Fibroblast of gingiva (primary cell): ENCODE measurements around the gene TRABD2B.

Experiments used
- DNase-seq: peaks from one replicate; pipeline ENCODE4 v3.0.0-alpha.2; 2011; ENCODE audit warnings: low read depth

The TRABD2B gene

DNA sequence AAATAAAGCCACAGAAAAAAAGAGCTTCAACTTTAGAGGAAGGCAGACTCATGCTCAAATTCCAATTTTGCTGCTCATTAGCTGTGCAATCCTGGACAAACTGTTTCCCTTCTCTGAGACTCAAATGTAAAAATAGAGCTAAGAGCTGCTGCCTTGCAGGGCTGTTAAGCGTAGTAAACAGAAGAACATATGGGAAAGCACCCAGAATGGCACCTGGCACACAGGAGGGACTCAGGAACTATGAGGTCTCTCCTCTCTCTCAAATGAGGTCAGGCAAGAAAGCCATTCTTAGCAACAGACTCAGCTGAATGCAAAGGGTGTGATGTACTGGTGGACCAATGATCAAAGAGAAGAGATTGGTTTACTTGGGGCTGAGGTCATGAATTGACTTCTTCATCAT lies 61.3 kb downstream of the TRABD2B start:
- DNase-seq: no peak

DNA sequence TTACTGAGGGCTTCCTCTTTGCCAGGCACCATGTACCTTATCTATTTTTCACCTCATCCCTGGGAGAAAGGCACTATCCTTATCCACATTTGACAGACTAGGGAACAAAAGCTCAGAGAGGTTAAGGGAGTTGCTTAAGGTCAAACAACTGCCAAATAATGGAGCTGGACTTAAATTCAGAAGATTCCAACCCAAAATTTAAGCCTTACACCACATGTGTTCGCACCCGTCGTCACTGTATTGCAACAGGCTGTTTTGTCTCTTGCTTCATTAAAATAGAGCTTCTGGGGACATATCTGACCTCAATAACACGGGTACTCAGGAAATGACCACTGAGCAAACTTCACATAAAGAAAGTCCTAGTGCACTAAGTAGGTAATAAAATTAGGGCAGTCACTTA lies 62.0 kb downstream of the TRABD2B start:
- peak; percentile 41 for DNase-seq

DNA sequence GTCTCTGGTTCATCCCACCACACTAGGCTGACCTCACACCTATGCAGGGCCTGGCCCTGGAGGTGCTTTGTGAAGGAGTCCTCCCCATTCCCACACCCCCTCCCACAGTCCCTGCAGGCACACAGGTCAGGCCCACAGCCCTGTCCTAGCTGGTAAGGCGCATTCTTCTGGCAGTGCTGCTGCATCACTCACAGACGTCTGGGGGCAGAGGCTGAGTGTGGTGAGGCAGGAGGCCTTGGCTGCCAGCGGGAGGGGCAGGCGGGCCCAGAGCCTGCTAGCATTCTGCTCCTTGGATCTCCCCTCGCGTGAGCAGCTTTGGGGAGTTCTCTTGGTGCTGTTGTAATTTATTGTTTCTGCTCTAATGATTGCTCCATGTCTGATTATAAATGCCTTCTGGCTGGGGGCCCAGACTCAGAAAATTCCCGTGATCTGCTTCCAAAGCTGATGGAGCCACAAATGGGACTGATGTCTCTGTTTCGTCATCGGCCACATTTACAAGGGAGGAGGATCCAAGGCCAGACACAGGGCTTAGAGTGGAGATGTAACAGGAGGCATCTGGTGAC lies 62.9 kb downstream of the TRABD2B start:
- DNase-seq: peak; percentile 89

DNA sequence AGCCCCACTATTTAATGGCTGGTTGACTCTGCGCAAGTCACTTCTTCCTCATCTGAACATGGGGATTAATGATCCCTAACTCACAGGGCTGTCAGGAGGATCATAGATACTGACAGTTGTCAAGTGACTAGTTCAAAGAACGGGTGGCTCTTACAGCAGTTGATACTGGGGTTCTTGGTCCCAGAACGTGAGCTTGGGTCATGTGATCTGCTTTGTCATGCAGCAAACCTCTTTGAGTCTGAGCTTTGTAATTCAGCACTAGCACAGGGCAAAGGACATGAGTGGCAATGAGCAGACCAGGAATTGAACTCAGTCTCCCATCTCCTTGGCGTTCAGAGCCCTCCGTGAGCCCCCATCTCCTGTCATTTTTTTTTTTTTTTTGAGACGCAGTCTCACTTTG lies 64.4 kb downstream of the TRABD2B start:
- DNase-seq: no peak

DNA sequence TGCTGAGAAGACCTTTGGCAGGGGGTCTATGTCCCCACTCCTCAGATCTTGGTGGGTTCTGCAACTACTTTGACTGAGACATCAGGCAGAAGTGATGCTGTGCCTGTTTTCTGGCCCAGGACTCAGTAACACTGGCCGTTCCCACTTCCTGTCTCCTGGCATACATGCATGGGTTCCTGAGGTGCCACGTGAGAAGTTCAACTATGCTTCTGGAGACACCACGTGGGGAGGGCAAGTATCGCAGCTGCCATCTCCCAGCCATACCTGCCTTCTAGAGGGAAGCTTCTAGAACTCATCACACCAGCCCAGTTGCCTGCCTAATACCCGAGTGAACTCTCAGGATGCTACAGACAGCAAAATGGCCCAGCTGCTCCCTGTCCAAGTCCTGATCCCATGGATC lies 65.8 kb downstream of the TRABD2B start:
- no peak for DNase-seq

DNA sequence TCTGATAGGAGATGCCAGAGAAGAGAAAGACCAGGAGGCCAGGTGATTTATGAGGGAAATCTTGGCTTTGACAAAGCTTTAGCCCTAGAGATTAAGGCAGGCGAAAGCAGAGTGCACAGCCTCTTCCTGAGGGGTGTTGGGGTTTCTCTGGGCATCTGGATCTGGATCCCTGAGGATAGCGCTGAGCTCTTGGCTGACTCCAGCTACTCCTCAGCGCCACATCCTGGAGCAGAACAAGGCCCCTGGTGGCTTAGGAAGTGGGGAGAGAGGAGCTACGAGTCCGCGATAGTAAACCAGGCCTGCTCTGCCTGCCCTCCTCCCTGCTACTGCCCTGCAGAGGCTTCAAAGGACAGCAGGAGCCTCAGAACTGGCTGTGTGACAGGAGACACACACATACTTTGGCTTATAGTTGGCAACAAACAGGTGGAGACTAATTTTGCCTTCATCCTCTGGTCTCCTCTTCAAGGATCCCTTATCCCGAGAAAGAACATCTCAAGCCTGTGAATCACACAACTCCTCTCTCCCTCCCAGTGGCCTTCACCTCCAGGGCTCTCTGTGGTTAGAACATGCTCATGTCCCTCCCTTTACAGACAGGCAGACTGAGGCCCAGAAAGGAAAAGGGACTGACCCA lies 66.9 kb downstream of the TRABD2B start:
- no peak for DNase-seq

DNA sequence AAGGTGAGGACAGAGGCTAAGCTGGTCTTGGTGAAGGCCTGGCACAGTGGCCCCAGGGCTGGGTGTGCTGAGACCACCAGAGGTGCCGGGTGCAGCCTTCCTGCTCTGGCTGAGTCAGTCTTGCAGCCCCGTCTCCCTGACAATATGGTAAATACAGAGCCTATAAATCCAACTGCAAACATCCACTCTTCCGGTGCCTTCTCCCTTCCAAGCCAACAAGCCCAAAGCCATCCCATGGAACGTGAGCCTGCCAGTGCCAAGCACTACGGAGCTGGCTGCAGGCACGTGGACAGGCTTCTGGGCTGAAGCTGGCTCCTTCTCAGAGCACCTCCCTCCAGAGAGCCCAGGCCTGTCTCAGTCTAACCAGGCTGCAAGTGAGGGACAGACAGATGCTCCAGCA lies 70.0 kb downstream of the TRABD2B start:
- DNase-seq: no peak

DNA sequence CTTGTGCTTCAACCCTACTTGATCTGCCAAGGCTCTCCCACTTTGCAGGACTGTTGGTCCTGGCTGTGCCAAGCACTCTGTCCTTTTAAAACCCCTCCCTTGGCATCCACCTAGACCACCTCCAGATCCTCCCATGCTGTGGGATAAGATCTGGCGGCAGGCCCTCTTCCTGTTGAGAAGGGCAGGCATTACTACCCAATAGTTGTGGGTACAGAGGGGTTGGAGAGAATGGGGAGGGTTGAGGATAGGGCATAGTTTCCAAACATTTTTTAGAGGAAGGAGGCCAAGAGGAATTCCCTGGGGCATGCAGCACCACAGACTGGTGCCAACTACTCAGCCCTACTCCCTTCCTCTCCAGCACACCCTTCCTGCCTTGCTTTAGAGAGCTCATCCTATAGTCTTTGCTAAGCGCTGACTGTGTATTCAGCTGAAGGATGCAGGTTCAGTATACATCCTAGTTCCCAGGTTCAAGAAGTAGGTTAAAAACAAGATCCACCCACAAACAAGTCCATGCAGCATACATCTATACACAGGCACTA lies 70.7 kb downstream of the TRABD2B start:
- no peak for DNase-seq

DNA sequence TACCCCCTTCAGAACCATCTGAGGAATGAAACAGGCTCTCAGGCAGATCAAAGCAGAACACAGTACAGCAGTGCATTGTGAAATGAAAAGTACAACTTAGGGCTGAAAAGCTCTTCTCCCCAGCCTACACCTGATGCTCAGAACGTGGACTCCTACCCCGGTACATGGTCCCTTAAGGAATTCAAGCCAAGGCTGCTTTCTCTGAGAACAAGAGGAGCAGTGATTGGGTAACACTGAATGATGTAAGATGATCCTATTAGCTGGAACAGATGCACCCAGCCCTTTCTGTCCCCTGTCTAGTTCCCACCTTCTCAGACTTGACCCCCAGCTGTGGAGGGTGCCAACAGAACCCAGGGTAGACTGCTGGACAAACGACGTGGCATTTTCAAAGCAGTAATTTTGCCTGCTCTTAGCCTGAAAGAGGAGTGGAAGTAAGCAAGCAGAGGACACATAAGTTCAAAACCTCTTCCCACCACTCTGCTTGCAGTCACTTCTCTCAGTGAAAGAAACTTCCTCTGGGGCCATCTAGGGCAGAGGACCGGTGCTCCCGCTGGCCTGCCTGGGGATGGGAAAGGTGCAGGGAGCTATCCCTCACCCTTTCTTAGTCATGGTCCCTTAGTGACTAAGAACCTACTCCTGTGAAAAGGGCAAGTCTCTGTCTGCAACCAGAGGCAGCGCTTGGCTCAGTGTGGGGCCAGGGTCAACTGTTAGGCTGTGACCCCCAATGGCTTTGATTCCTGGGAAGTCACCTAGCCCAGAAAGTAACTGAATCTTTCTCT lies 72.7 kb downstream of the TRABD2B start:
- DNase-seq: no peak

DNA sequence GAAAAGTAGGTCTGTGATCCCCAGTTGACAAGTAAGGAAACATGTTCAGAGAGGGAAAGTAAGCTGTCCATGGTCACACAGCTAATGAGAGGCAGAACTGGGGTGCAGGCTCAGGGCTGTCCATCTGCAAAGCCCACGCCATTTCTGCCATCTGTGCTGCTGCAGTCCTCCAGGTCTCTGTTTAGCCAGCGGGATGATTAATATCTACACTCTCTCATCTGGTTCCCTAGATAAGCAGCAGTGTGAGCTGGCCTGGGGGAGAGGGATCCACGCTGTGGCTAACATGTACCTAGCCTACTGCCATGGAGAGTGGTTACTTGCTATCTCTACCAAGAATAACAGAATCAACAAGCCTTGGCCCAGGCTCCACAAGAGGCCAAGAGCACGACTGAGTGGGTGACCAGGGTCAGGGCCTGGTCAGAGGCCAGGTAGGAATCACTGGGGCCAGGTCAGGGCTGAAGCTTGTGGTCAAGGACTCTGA lies 75.2 kb downstream of the TRABD2B start:
- DNase-seq: no peak

DNA sequence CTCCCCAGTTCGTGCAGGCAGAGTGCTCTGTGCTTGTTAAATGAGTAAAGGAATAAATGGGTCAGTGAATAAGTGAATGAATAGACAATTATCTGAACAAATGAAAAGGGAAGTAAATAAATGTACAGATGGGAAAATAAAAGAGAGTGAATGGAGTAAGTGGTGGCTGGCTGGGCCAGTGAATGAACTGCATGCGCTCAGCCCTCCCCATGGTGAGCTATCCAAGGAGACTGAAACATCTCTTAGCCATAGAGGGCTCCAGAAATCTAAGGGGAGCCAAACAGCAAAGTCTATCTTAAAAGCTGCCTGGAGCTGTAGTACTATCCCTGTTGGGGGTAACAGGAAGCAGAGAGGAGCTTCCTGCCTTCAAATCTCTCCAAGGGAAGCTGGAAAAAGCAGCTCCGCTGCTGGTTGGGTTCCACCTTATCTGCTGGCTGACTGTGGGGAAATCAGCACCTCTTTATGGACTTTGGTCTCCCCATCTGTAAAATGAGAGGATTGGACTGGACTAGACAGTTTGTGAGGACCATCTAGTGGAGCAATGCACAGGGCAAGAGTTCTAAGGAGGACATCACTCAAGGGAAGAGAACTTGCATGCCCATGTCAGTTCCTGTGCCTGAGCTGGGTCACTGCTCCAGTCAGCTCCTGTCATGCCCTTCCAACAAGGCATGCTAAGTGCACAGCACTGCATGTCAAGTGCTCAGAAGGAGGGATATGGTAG lies 77.9 kb downstream of the TRABD2B start:
- no peak for DNase-seq

DNA sequence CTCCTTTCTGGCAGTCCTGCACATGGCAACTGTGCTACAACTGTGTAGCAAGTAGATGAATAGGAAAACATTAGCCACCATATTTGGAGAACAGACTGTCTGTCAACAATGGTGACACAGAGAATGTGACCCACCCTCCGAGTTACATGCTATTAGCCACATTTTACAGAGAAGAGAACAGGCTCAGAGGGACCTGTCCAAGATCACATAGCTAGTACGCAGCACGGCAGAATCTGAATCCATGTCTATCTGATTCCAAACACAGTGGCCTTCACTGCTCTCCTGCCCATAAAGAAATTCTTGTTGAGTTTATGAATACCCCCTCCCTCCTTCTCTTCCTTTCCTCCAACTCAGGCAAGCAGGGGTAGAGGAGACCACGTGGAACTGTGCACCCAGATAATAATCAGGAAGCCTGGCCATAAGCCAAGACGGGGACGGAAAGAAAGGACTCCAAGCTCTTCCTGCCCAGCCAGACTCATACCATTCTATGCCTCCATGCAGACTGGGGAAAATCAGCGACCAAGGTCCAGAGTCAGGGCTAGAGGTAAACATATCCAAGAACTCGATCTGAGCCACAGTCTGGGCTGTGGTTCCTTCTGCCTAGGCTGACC lies 78.8 kb downstream of the TRABD2B start:
- DNase-seq: no peak

DNA sequence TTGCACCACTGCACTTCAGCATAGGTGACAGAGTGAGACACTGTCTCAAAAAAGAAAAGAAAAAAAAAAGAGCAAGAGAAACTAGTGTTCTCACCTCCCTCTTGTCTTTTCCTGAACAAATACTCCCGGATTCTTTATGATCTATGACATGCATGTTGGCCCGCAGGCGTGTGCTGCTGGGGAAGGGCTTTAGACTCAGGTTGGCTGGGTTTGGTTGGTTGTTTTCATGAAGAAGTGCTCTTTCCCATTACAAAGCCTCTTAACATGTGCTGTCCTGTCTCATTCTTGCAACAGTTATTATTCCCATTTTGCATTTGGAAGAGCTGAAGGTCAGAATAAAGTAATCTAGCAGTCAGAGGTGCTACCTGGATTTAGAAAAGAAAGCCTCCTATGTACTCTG lies 79.5 kb downstream of the TRABD2B start:
- DNase-seq: no peak

DNA sequence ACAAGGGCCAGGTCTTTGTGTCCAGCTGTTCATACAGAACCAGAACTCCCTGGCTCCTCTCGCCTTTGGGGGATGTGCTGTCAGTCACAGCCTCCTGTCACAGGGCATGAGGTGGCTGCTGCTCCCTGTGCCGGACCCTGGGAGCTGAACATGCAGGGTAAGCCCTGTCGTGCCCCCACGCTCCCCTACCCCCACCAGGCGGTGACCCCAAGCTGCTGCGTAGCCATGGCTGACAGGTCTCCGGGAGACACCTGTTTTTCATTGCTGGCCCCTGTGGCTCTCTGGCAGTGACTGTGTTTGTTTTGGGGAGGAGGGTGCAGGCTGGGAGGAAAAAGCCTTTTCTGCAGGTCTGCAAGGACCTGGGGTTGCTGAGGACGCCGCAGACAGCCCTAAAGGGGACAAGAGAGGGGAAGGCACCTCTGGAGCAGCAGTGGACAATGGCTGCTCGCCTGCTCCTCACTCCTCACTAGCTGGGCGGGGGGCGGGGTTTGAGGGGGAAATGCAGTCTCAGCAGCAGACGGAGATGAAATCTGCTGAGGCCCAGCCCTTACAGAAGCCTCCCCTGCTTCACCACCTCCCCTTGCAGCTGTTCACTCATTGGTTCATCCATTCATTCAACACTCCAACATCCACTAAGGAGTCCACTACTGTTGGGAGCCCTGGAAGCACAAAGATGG lies 81.4 kb downstream of the TRABD2B start:
- DNase-seq: no peak

DNA sequence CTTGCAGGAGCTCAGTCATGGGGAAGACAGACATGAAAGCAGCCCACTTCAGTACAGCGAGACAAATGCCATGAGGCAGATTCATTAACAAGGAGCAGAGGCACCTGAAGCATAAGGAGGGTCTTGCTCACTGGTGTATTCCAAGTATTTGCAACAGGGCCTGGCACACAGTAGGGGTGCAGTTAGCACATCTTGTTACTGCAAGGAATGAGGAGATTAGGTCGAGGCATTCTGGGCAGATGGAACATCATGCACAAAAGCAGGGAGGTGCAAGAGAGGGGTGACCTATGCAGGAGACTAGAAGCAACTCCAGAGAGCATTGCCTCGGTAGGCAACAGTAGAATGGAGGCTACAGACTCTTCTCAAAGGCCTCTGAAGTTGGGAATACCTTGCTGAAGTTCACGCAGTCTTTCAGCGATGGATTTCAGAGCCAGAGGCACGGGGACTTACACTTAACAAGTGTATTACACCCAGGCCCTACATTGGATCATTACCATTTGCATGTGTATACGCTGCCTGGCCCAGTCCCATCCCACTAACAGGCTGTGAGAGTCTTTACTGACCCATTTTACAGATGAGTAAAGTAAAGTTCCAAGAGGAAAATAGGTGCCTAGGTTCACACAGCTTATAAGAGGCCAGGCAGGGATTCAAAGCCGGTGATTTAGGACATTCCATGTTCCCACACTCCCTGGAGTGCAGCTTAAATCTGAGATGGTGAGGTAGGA lies 82.1 kb downstream of the TRABD2B start:
- DNase-seq: no peak

DNA sequence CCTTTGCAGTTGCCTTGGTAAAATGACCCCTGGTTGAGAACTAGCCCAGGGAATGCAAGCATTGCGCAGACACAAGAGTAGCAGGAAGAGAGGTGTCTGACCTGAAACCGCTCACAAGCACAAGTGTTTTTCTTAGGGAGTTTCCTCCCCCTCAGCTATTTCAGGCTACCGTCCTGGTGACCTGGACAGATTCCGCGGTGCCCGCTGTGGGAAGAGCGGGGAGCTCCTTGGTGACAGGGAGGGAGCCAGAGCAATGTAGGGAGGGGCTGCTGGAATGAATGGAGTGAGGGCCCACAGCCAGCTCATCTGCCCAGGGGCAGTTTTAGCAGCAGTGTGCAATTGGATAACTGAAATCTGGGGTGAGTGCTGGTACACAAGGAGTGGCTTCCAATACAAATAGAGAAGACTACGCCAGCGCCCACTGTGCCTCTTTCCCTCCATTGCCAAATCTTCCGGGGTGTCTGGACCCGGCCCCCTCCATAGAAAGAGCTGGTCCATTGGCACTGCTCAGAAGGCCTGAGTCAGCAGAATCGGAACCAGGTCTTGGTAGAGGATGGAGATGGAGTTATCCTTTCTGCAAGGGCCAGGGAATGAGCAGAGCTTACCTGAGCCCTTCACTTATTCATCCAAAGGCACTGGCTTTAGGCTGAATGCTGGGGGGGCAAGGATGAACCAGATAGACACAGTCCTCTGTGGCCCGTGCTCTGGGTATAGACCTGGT lies 82.8 kb downstream of the TRABD2B start:
- DNase-seq: no peak

DNA sequence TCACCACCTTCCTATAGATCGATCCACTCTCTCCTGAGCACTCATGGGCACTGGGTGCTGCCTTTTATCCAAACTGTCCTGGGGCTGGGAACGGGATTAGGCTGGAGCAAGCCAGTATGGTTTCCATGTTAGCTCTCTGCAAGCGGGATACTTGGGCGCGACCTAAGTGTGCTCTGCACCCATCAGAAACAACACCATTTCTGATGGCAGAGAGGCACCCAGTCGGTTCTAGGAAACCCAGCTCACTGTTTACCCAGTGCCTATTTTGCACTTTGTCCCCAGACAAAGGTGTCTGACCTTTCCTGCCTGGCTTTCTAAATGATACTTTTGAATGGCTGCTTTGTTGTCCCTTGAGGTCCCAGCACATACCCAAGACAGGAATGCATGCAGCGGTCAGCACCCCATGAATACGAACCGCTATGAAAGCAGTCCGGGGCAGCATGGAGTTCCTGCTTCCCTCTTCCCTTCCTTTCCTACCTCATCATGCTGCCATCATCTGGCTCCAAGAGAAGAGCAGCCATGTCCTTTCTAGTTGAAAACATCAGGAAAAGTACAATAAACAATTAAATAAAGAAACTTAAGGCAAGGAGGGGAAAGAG lies 83.9 kb downstream of the TRABD2B start:
- DNase-seq: no peak

DNA sequence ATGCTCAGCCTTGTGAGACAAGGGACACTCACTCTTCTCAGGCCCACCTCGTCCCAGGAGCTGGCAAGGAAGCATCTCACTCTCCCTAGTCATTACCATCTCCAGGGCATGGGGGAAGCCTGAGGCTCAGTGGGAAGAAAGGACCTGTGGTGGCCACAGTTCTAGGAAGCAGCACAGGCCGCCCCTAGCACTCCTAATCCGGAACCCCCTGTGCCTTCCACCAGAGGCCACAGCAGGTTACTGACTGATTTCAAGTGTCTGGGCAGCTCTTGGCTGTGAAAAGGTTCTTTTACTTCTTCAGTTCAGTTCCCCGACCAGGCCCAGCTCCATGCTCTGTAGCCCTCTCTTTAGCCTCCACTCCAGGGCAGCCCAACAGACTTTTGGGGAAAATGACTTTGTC lies 84.4 kb downstream of the TRABD2B start:
- DNase-seq: no peak

DNA sequence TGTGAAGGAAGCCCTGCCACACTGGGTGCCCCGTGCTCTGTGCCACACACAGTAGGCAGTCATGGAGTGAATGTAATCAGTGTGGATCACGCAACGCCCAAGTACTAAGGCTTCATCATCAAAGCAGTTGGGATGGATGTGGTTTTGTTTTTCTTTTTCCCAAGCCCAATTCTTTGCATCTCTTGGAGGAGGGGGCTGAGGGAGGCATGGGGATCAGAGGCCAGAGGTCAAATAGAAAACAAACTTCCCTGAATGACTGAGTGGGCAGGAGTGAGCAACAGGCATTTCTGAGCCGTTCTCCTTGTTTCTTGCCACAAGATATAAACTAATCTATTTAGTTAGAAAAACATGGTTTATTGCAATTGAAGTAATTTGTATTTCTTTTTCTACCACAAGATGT lies 85.3 kb downstream of the TRABD2B start:
- no peak for DNase-seq

DNA sequence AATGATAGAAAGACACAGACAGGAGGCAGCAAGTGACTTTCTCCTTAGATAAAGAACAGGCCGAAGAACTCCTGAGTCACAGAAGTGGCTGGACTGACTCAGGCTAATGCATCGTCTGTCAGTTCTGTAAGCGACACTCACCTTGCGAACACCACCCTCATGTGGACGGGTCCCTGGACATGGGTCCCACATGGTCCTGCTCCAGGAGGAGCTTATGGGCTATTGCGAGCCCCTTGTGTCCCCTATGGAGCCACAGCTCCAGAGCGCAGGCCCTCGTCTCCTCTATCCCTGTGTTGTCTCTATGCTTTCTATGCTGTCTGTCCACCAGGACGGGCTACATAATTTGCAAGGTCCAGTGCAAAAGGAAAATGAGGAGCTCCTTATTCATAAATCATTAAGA lies 85.8 kb downstream of the TRABD2B start:
- DNase-seq: no peak
